NCI-H1092 (cell line): ENCODE results near the gene TNFAIP1.
"Not testable (repeated sequence)": the region's sequence is repeated elsewhere in the genome, so short reads cannot be mapped to it uniquely, and the experiment has no call there.

Experiments
- DNase-seq: peaks from one replicate; lab custom pipeline; 2025; lab: John Stamatoyannopoulos, UW

Gene TNFAIP1

GRCh38 chr17:28324781-28325180 lies 10.8 kb upstream of the TNFAIP1 start:
- no peak for DNase-seq

GRCh38 chr17:28325211-28325610 lies 10.3 kb upstream of the TNFAIP1 start:
- DNase-seq: no peak

- no peak for DNase-seq
These were observed 9.4 kb upstream of the TNFAIP1 start for GRCh38 chr17:28326114-28326513.

- no peak for DNase-seq
These were observed 8.4 kb upstream of the TNFAIP1 start for GRCh38 chr17:28327031-28327607.

GRCh38 chr17:28327709-28328108 lies 7.9 kb upstream of the TNFAIP1 start:
- no peak for DNase-seq

GRCh38 chr17:28328325-28328724 lies 7.2 kb upstream of the TNFAIP1 start:
- DNase-seq: no peak

- DNase-seq: no peak
These were observed 4.9 kb upstream of the TNFAIP1 start for GRCh38 chr17:28330671-28331070.

- DNase-seq: no peak
These were observed 3.6 kb upstream of the TNFAIP1 start for GRCh38 chr17:28331891-28332420.

GRCh38 chr17:28333083-28333746 lies 2.3 kb upstream of the TNFAIP1 start:
- no peak for DNase-seq

- no peak for DNase-seq
These were observed 1.4 kb upstream of the TNFAIP1 start for GRCh38 chr17:28334171-28334570.

GRCh38 chr17:28334666-28335200 lies 828 bp upstream of the TNFAIP1 start:
- DNase-seq: no peak

- DNase-seq: no peak
These were observed 654 bp downstream of the TNFAIP1 start for GRCh38 chr17:28335959-28336871.

- no peak for DNase-seq
These were observed 2.7 kb downstream of the TNFAIP1 start for GRCh38 chr17:28338056-28338768.

- not testable (repeated sequence) for DNase-seq
These were observed 3.2 kb downstream of the TNFAIP1 start for GRCh38 chr17:28338769-28339212.

GRCh38 chr17:28339431-28339830 lies 3.9 kb downstream of the TNFAIP1 start:
- no peak for DNase-seq

GRCh38 chr17:28340374-28340773 lies 4.8 kb downstream of the TNFAIP1 start:
- no peak for DNase-seq

GRCh38 chr17:28341516-28341915 lies 6.0 kb downstream of the TNFAIP1 start:
- DNase-seq: no peak

- DNase-seq: no peak
These were observed 6.8 kb downstream of the TNFAIP1 start for GRCh38 chr17:28342313-28342712.

- DNase-seq: no peak
These were observed 8.0 kb downstream of the TNFAIP1 start for GRCh38 chr17:28343491-28343932.

- DNase-seq: no peak
These were observed 8.4 kb downstream of the TNFAIP1 start for GRCh38 chr17:28344011-28344410.

- no peak for DNase-seq
These were observed 8.9 kb downstream of the TNFAIP1 start for GRCh38 chr17:28344435-28344901.
